Nephron progenitor cell (in vitro differentiated cells): ENCODE data around the gene SLC25A21.

Experiments
- DNase-seq: peaks from one replicate; pipeline ENCODE4 v3.0.0; 2021
- H3K27ac Mint-ChIP-seq: 2 replicates; pipeline ENCODE4 v1.8.0; 2021; ENCODE audit warnings: mild to moderate bottlenecking, moderate library complexity, mixed read lengths
- H3K27me3 Mint-ChIP-seq: 2 replicates; pipeline ENCODE4 v1.8.0; 2021; ENCODE audit warnings: mild to moderate bottlenecking, low read depth, mixed read lengths; ENCODE audit not compliant: poor library complexity
- H3K36me3 Mint-ChIP-seq: 2 replicates; pipeline ENCODE4 v1.8.0; 2021; ENCODE audit warnings: low read depth, mixed read lengths
- H3K4me1 Mint-ChIP-seq: 2 replicates; pipeline ENCODE4 v1.8.0; 2021; ENCODE audit warnings: mixed read lengths
- H3K4me3 Mint-ChIP-seq: 2 replicates; pipeline ENCODE4 v1.8.0; 2021; ENCODE audit warnings: mild to moderate bottlenecking, moderate library complexity, mixed read lengths
- H3K9me3 Mint-ChIP-seq: 2 replicates; pipeline ENCODE4 v1.8.0; 2021; ENCODE audit warnings: mild to moderate bottlenecking, moderate library complexity, mixed read lengths
- CTCF ChIP-seq: fragments of 200-600 bp; sonication (generic); IDR thresholded peaks from 2 replicates; pipeline ENCODE4 v1.5.0; 2021; ENCODE audit warnings: antibody characterized with exemption

The SLC25A21 gene

GRCh38 chr14:36653413-36653812 is 519.0 kb downstream of the SLC25A21 start:
- DNase-seq, result no peak
- Mint-ChIP-seq H3K27me3 (peaks cover 100% of the 10 kb centered on the region), H3K4me3 (no peak overlapping the region), H3K27ac (no peak overlapping the region), H3K36me3 (no peaks in the 10 kb centered on the region), H3K4me1 (peaks cover 55% of the 10 kb centered on the region), H3K9me3 (no peaks in the 10 kb centered on the region)
- TF ChIP-seq CTCF, result no peak

- TF ChIP-seq CTCF, result no peak
- H3K4me3 Mint-ChIP-seq, result no peak overlapping the region
- H3K36me3 Mint-ChIP-seq, result no peaks in the 10 kb centered on the region
- DNase-seq, result no peak
- peaks cover 55% of the 10 kb centered on the region for H3K4me1 Mint-ChIP-seq
- H3K27me3 Mint-ChIP-seq, result peaks cover 100% of the 10 kb centered on the region
- no peaks in the 10 kb centered on the region for H3K9me3 Mint-ChIP-seq
- no peak overlapping the region for H3K27ac Mint-ChIP-seq
These were observed 519.7 kb downstream of the SLC25A21 start for GRCh38 chr14:36652542-36653201.

- H3K4me3 Mint-ChIP-seq, result no peak overlapping the region
- peaks cover 40% of the 10 kb centered on the region for H3K4me1 Mint-ChIP-seq
- no peak for TF ChIP-seq CTCF
- no peaks in the 10 kb centered on the region for H3K9me3 Mint-ChIP-seq
- no peaks in the 10 kb centered on the region for H3K36me3 Mint-ChIP-seq
- DNase-seq, result no peak
- H3K27ac Mint-ChIP-seq, result no peak overlapping the region
- peaks cover 98% of the 10 kb centered on the region for H3K27me3 Mint-ChIP-seq
These were observed 522.3 kb downstream of the SLC25A21 start for GRCh38 chr14:36649872-36650650.

GRCh38 chr14:36647824-36648753 is 524.3 kb downstream of the SLC25A21 start:
- Mint-ChIP-seq H3K4me3 (peak overlapping the region; percentile 83), H3K4me1 (peaks cover 24% of the 10 kb centered on the region), H3K36me3 (no peaks in the 10 kb centered on the region), H3K27ac (no peak overlapping the region), H3K27me3 (peaks cover 98% of the 10 kb centered on the region), H3K9me3 (no peaks in the 10 kb centered on the region)
- peak; percentile 75 for DNase-seq
- TF ChIP-seq CTCF, result peak; percentile 60

GRCh38 chr14:36647417-36647823 is 525.0 kb downstream of the SLC25A21 start:
- Mint-ChIP-seq H3K36me3 (no peaks in the 10 kb centered on the region), H3K4me1 (peaks cover 17% of the 10 kb centered on the region), H3K27me3 (peaks cover 98% of the 10 kb centered on the region), H3K4me3 (peak overlapping the region; percentile 83), H3K27ac (no peak overlapping the region), H3K9me3 (no peaks in the 10 kb centered on the region)
- no peak for DNase-seq
- no peak for TF ChIP-seq CTCF
